Activated T-cell treated with anti-CD3 and anti-CD28 coated beads, Interleukin-2, amount 50 U/mL, for 72 hours (primary cell): ENCODE data around the gene PUS3. TPM values are rescaled to one million over a fixed set of nuclear protein-coding genes. Genes with fewer than 3 reads are reported as not detected.
A peak's percentile ranks its signal among the peaks of the same experiment; 100 is the strongest.

Experiments
- ATAC-seq, 2 donors: fragments of 150-1000 bp; cut with Tn5 transposase; replicated peaks in 1 of 2; 2 replicates each; pipeline ENCODE4 v1.10.0; 2021; ENCODE audit warnings: moderate library complexity in 2 of 2, mild to moderate bottlenecking in 1 of 2
- DNase-seq, 2 donors: peaks; one replicate each; pipeline ENCODE4 v3.0.0; 2021 to 2022; ENCODE audit warnings: mixed read lengths in 1 of 2
- H3K27ac Mint-ChIP-seq: one replicate; pipeline ENCODE4 v1.8.0; 2022; ENCODE audit warnings: mild to moderate bottlenecking, moderate library complexity, mixed read lengths
- H3K27me3 Mint-ChIP-seq: one replicate; pipeline ENCODE4 v1.8.0; 2022; ENCODE audit warnings: low read depth, mixed read lengths
- H3K36me3 Mint-ChIP-seq, 2 donors: one replicate each; pipeline ENCODE4 v1.8.0; 2022; ENCODE audit warnings: mixed read lengths in 2 of 2, mild to moderate bottlenecking in 1 of 2; ENCODE audit not compliant: insufficient read depth in 2 of 2
- H3K4me1 Mint-ChIP-seq: one replicate; pipeline ENCODE4 v1.8.0; 2022; ENCODE audit warnings: low read depth, mixed read lengths
- H3K4me3 Mint-ChIP-seq, 2 donors: one replicate each; pipeline ENCODE4 v1.8.0; 2022; ENCODE audit warnings: mild to moderate bottlenecking in 2 of 2, mixed read lengths in 2 of 2, moderate library complexity in 2 of 2
- H3K9me3 Mint-ChIP-seq, 2 donors: one replicate each; pipeline ENCODE4 v1.8.0; 2022; ENCODE audit warnings: mixed read lengths in 2 of 2
- total RNA-seq, 2 donors: library from RNA; stranded (reverse); gene quantifications; one replicate each; pipeline ENCODE4 v1.2.3, GENCODE V29; 2022

The PUS3 gene
- total RNA-seq, 2 donors from 2014 or later: 14.0 to 17.5 TPM

- H3K4me1 Mint-ChIP-seq: peaks cover 7% of the 10 kb centered on the region
- DNase-seq (peak; percentile 31 to 37), ATAC-seq (peak; percentile 80 to 82)
- H3K4me3 Mint-ChIP-seq: no peak overlapping the region
- H3K27me3 Mint-ChIP-seq: peaks cover 8% of the 10 kb centered on the region
- no peaks in the 10 kb centered on the region for H3K36me3 Mint-ChIP-seq
- H3K27ac Mint-ChIP-seq: no peak overlapping the region
- no peaks in the 10 kb centered on the region for H3K9me3 Mint-ChIP-seq
Observed at GRCh38 chr11:125933030-125933813, 30.2 kb upstream of the PUS3 start.

GRCh38 chr11:125932301-125932700, 29.3 kb upstream of the PUS3 start:
- Mint-ChIP-seq H3K9me3 (no peaks in the 10 kb centered on the region), H3K27me3 (peaks cover 8% of the 10 kb centered on the region), H3K36me3 (no peaks in the 10 kb centered on the region), H3K4me3 (no peak overlapping the region), H3K4me1 (peaks cover 7% of the 10 kb centered on the region), H3K27ac (no peak overlapping the region)
- no peak for DNase-seq
- ATAC-seq: no peak

- peaks cover 8% of the 10 kb centered on the region for H3K27me3 Mint-ChIP-seq
- H3K9me3 Mint-ChIP-seq: no peaks in the 10 kb centered on the region
- H3K4me3 Mint-ChIP-seq: no peak overlapping the region
- no peak for DNase-seq
- H3K27ac Mint-ChIP-seq: no peak overlapping the region
- no peaks in the 10 kb centered on the region for H3K36me3 Mint-ChIP-seq
- no peak for ATAC-seq
- peaks cover 7% of the 10 kb centered on the region for H3K4me1 Mint-ChIP-seq
Observed at GRCh38 chr11:125931668-125932067, 28.7 kb upstream of the PUS3 start.

- Mint-ChIP-seq H3K9me3 (no peaks in the 10 kb centered on the region), H3K27me3 (peaks cover 10% of the 10 kb centered on the region)
Observed at GRCh38 chr11:125931116-125931515, 28.1 kb upstream of the PUS3 start.

GRCh38 chr11:125930076-125930450, 27.1 kb upstream of the PUS3 start:
- Mint-ChIP-seq H3K9me3 (no peaks in the 10 kb centered on the region), H3K4me1 (peaks cover 7% of the 10 kb centered on the region), H3K36me3 (no peaks in the 10 kb centered on the region), H3K27ac (no peak overlapping the region), H3K4me3 (no peak overlapping the region), H3K27me3 (peaks cover 21% of the 10 kb centered on the region)
- ATAC-seq: no peak
- no peak for DNase-seq

More at GRCh38 chr11:125931116-125931515, 28.1 kb upstream of the PUS3 start:
- Mint-ChIP-seq H3K4me1 (peaks cover 7% of the 10 kb centered on the region), H3K4me3 (no peak overlapping the region), H3K27ac (no peak overlapping the region), H3K36me3 (no peaks in the 10 kb centered on the region)
- ATAC-seq (no peak), DNase-seq (no peak)

- no peak overlapping the region for H3K4me3 Mint-ChIP-seq
- H3K27me3 Mint-ChIP-seq: peaks cover 22% of the 10 kb centered on the region
- H3K36me3 Mint-ChIP-seq: no peaks in the 10 kb centered on the region
- no peaks in the 10 kb centered on the region for H3K9me3 Mint-ChIP-seq
- H3K27ac Mint-ChIP-seq: no peak overlapping the region
- ATAC-seq (no peak), DNase-seq (no peak)
- H3K4me1 Mint-ChIP-seq: peaks cover 7% of the 10 kb centered on the region
Observed at GRCh38 chr11:125929445-125930075, 26.6 kb upstream of the PUS3 start.

GRCh38 chr11:125926682-125927081, 23.7 kb upstream of the PUS3 start:
- H3K4me1 Mint-ChIP-seq: no peaks in the 10 kb centered on the region
- no peak overlapping the region for H3K4me3 Mint-ChIP-seq
- no peak overlapping the region for H3K27ac Mint-ChIP-seq
- H3K27me3 Mint-ChIP-seq: peaks cover 15% of the 10 kb centered on the region
- DNase-seq: no peak
- no peaks in the 10 kb centered on the region for H3K9me3 Mint-ChIP-seq
- ATAC-seq: no peak
- H3K36me3 Mint-ChIP-seq: no peaks in the 10 kb centered on the region

- Mint-ChIP-seq H3K27ac (no peak overlapping the region), H3K4me3 (no peak overlapping the region), H3K4me1 (no peaks in the 10 kb centered on the region), H3K36me3 (no peaks in the 10 kb centered on the region), H3K9me3 (no peaks in the 10 kb centered on the region), H3K27me3 (peaks cover 15% of the 10 kb centered on the region)
- ATAC-seq: no peak
- no peak for DNase-seq
Observed at GRCh38 chr11:125925804-125926203, 22.8 kb upstream of the PUS3 start.

GRCh38 chr11:125925247-125925740, 22.3 kb upstream of the PUS3 start:
- ATAC-seq: no peak
- DNase-seq: no peak
- Mint-ChIP-seq H3K27me3 (peaks cover 20% of the 10 kb centered on the region), H3K4me1 (no peaks in the 10 kb centered on the region), H3K27ac (no peak overlapping the region), H3K36me3 (no peaks in the 10 kb centered on the region), H3K9me3 (no peaks in the 10 kb centered on the region), H3K4me3 (no peak overlapping the region)

GRCh38 chr11:125924384-125925007, 21.5 kb upstream of the PUS3 start:
- Mint-ChIP-seq H3K27me3 (peaks cover 27% of the 10 kb centered on the region), H3K9me3 (no peaks in the 10 kb centered on the region), H3K4me3 (no peak overlapping the region), H3K36me3 (no peaks in the 10 kb centered on the region), H3K27ac (no peak overlapping the region), H3K4me1 (no peaks in the 10 kb centered on the region)
- ATAC-seq (no peak), DNase-seq (no peak)

- Mint-ChIP-seq H3K36me3 (no peaks in the 10 kb centered on the region), H3K27ac (no peak overlapping the region), H3K9me3 (no peaks in the 10 kb centered on the region), H3K27me3 (peaks cover 29% of the 10 kb centered on the region), H3K4me3 (no peak overlapping the region), H3K4me1 (no peaks in the 10 kb centered on the region)
- ATAC-seq (no peak), DNase-seq (no peak)
Observed at GRCh38 chr11:125923633-125924032, 20.6 kb upstream of the PUS3 start.

- no peak overlapping the region for H3K4me3 Mint-ChIP-seq
- no peaks in the 10 kb centered on the region for H3K9me3 Mint-ChIP-seq
- no peaks in the 10 kb centered on the region for H3K4me1 Mint-ChIP-seq
- no peaks in the 10 kb centered on the region for H3K36me3 Mint-ChIP-seq
- DNase-seq: peak; percentile 66 to 69
- peak; percentile 75 to 80 for ATAC-seq
- H3K27ac Mint-ChIP-seq: no peak overlapping the region
- peaks cover 29% of the 10 kb centered on the region for H3K27me3 Mint-ChIP-seq
Observed at GRCh38 chr11:125923012-125923579, 20.1 kb upstream of the PUS3 start.

GRCh38 chr11:125922156-125922555, 19.1 kb upstream of the PUS3 start:
- no peak for ATAC-seq
- Mint-ChIP-seq H3K27ac (no peak overlapping the region), H3K27me3 (peaks cover 29% of the 10 kb centered on the region), H3K4me1 (no peaks in the 10 kb centered on the region), H3K4me3 (no peak overlapping the region), H3K9me3 (no peaks in the 10 kb centered on the region), H3K36me3 (no peaks in the 10 kb centered on the region)
- DNase-seq: no peak
